HG03439 (cell line): ENCODE measurements around the gene SRPX2.

Source experiments
- ATAC-seq: cut with Tn5 transposase; IDR thresholded peaks from one replicate; pipeline ENCODE4 v1.9.1; 2021; ENCODE audit warnings: mild to moderate bottlenecking, moderate library complexity; ENCODE audit not compliant: unreplicated experiment

Gene SRPX2

GRCh38 chrX:100649550-100650356, 5.8 kb downstream of the SRPX2 start:
- ATAC-seq: no peak

DNA sequence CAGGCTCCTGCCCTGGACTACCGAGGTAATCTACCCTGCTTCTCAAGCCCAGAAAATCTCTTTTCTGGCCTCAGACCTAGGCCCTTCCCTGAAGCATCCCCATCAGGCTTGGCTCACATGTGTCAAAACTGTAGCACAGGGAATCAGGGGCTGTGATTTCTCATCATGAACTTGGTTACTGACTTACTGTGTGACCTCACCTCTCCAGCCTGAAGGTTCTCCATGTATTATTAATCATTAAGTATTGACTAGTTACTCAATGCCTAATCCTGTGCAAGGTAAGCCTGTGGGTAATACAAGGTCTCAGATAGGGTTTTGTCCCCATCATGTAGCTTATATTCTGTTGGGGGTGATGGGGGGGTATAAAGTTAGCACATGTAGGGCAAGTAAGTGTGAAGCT, 6.8 kb downstream of the SRPX2 start:
- no peak for ATAC-seq

- no peak for ATAC-seq
These were observed 8.3 kb downstream of the SRPX2 start for GRCh38 chrX:100652266-100652665.

GRCh38 chrX:100654261-100654660, 10.3 kb downstream of the SRPX2 start:
- ATAC-seq: no peak

GRCh38 chrX:100658941-100659381, 15.0 kb downstream of the SRPX2 start:
- no peak for ATAC-seq

DNA sequence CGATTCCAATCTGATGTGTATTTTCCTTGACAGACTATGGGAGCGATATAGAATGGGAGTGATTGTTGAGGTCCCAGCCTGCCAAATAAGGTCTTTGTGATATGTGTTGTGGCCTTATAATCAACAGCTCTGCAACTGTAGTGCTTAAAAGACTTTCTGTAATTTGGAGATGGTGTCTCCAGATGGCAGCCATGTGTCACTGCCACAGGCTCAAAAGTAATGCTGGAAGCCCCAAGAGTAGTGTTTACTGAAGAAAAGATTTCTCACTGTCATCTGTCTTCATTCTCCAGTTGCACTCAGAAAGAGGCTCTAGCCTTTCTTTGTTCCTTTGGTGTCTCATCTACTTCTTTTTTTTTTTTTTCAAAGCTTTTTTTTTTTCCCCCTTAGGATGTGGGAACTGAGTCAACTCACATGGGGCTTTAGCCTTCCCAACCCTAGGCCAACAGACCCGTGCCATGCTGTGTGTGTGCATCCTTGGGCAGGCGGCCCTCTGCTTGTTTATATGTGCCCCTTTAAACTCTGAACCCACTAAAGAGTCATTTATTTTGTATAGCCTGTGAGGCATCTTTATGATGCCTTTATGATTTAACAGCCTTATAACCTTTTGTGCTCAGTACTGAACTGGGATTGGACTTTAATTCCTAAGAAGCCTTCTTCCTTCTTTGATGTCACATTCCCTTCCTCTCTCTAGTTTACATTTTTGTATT, 15.6 kb downstream of the SRPX2 start:
- no peak for ATAC-seq

DNA sequence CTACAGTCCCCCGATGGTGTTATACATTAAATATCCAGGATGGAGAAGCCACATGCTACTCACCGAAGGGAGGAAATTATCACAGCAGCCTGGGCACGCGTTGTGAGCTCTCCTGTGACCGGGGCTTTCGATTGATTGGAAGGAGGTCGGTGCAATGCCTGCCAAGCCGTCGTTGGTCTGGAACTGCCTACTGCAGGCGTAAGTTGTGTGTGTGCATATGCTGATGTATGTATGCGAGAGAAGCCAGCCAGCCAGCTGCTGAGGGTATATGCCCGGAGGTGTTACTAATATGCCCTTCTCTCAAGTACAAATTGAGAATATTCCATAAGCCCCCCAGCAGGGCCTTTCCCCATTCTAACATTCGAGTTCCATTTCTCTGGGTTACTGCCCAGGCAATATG, 18.2 kb downstream of the SRPX2 start:
- ATAC-seq: no peak

DNA sequence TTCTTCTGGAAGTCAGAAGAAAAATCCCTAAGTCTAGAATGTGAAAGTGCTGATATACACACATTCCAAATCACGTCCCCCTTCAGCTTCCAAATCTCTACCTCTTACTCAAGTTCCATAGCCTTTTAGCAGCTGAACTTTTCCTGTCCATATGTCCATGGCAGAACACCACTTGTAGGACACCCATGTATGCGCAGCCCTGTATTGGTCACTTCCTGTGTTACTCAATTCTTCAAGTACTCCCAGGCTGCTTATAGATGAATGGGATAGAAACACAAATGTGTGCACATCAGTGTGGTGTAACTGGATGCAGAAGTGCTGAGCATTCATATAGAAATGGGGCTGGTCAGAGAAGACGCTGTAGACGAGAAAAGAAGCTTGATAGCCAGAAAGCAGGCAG, 18.8 kb downstream of the SRPX2 start:
- ATAC-seq: no peak

- ATAC-seq: no peak
These were observed 19.6 kb downstream of the SRPX2 start for GRCh38 chrX:100663642-100664041.

DNA sequence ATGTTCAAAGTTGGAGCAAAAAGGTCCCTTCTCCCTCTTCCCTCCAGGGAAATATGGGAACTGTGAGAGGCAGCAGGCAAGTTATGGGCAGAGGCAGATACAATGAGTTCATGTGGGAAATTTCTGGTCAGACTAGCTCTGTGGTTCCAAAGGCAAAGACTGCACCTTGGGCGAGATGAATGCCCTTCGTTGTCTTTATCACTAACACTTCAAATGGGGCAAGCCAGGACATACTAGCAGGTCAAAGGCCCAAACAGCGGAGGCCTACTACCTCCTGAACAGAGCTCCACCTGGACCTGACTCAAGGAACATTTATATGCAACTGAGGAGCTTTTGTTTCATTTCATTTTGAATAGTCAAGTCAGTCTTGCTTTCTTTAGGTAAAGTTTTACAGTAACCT, 29.0 kb downstream of the SRPX2 start:
- no peak for ATAC-seq

DNA sequence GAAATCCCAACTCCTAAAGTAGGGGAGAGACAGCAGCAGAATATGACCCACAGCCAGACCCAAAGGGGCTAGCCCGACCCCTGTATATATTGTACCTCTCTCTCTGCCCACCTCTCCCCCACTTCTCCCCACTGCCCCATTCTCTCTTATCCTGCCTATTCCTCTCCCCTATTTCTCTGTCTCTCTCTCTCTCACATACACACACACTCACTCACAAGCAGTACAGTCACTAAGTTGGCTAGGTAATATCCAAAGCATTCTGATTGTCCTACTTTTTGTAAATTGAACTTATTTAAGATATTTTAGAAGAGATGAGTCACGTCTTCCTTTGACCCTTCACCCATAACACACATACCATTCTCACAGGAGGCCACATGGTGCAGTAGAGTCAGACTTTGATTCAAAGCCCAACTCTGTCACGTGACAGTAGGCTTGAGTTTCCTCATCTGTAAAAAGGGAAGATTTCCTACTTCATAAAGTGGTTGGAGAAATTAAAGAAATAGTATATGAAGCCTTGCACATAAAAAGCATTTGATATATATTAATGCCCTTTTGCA, 29.5 kb downstream of the SRPX2 start:
- ATAC-seq: no peak

DNA sequence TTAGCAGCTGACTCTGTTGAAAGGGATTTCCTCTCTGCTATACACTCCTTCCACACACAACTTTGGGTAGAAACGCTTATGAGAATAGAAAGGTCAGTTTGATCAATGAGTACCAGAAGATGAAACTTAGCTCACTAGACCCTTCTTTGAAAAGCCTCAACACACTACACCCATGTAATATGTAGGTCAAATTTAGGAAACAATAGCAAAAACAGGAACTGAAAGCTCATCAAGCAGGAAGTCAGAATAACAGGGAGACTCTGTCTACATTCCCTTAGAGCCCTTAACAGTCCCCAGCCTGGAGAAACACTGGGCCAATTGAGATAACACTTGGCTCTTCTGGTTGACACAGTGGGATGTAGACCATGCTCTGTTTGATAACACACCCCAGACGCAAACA, 30.7 kb downstream of the SRPX2 start:
- ATAC-seq: no peak

DNA sequence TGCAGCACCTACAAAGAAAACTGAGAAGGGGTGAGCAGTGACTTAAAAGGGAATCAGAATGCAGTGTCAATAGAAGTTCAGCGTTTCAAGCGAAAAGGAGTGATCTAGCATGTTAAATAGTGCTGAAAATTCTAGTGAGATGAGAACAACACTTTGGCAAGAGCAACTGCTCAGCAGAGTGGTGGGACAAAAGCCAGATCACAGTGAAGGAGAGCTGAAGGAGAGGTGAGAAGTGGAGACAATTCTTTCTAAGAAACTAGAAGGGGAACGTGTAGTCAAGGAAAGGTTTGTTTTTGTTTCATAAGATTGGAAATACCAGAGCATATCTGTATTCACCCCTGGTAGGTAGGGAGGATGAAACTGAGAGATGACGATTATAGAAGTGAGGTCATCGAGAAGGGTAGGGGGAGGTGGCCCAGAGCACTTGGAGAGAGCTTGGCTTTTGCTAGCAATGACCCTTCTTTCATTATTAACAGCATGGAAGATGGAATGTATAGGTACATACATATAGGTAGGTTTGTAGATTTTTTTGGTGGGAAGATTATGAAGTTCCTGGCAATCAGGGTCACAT, 33.7 kb downstream of the SRPX2 start:
- no peak for ATAC-seq

DNA sequence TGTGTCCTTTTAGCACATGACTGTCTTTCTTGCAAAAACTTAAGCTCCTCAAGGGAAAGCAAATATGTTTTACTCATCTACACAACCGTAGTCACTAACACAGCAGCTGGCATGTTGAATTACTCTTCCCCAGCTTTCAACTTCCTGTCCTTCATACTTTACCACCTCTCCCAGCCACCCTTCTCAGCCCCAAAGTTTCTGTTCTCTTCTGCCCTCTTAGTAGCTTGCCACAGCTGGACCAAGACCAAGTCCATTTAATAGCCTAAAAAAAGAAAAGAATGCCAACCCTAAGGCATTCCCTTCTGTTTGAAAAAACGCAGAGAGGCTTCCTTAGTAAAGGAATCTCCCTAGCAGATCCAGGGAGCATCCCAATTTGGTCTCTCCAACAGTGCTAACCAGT, 36.8 kb downstream of the SRPX2 start:
- ATAC-seq: no peak

DNA sequence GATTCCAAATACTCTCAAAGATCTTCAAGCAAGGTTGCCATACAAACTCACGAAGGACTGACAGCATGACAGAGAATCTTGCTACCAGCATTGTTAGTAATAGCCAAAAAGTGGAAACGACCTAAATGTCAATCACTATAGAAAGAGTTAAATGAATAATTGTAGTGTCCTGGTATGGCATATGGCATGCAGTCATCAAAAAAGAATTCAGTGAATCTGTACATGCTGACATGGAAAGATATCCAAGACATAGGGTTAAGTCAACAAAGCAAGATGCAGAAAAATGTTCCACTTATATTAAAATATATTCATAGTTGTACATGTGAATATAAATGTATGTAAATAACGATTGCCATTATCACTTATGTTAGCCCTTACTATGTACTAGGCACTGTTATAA, 37.6 kb downstream of the SRPX2 start:
- ATAC-seq: no peak

GRCh38 chrX:100682939-100683338, 38.9 kb downstream of the SRPX2 start:
- no peak for ATAC-seq

GRCh38 chrX:100685284-100685996, 41.4 kb downstream of the SRPX2 start:
- ATAC-seq: peak; percentile 74

GRCh38 chrX:100685997-100686305, 42.0 kb downstream of the SRPX2 start:
- ATAC-seq: no peak

DNA sequence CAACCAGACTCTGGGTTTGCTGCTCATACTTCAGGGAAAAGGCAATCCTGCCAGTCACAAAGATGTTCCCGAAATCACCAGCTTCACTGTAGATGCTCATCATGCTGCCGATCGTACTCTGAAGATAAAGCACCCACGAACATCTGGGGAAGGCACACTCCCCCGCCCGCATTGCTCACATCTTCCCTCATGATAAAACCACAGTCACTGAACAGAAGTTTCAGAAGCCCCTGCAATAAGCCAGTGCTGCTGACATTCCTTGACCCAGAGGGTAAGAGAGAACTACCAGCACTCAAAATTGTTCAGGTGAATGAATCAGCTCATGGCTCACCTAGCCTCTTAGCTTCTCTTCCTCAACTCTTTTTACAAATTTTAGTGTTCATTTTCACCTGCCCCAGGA, 43.1 kb downstream of the SRPX2 start:
- ATAC-seq: no peak

- ATAC-seq: no peak
These were observed 43.5 kb downstream of the SRPX2 start for GRCh38 chrX:100687546-100687945.

DNA sequence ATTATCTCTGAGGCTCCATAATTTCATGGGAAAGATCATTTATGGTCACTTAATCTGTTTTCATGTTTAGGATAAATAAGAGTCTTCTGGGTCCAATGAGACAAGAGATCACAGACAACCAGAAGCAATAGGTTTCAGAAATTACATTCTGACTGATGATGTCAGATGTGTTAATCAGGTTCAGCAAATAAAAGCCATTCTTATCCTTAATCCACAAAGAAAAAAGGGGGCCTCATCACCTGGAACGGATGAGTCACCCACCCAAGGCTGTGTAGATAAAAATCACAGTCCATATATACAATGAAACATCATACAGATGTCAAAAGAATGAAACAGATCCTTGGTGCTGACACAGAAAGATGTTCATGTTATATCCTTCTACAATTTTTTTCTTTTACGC, 51.3 kb downstream of the SRPX2 start:
- no peak for ATAC-seq
